Panc1 (cell line): ENCODE data around the gene RPL21. TPM values are rescaled to one million over a fixed set of nuclear protein-coding genes. Genes with fewer than 3 reads are reported as not detected.

Experiments used
- ATAC-seq: fragments of 200-7000 bp; cut with Tn5 transposase; 2 replicates; pipeline ENCODE4 v1.9.1; 2020; ENCODE audit warnings: mild to moderate bottlenecking, moderate library complexity
- BruUV-seq: library from RNA; stranded (reverse); fragments of 400-500 nt; replicated peaks from 2 replicates; lab custom pipeline; 2021; lab: Mats Ljungman, UMichigan
- CTCF ChIA-PET: fragments of 300-600 bp; sonication (Branson Sonifier 250); formaldehyde crosslinking; loops from one replicate; lab custom pipeline; 2022; ENCODE audit warnings: antibody characterized with exemption; lab: Charles Lee
- POLR2A ChIA-PET: fragments of 300-600 bp; sonication (Branson Sonifier 250); formaldehyde crosslinking; loops from one replicate; lab custom pipeline; 2022; ENCODE audit warnings: antibody characterized with exemption; lab: Charles Lee
- DNase-seq: peaks from one replicate; pipeline ENCODE4 v3.0.0-alpha.2; 2010; ENCODE audit warnings: low read depth, low spot score
- H3K27ac ChIP-seq: 2 replicates; pipeline ENCODE4 v1.5.1; 2011; ENCODE audit warnings: mild to moderate bottlenecking, low read length, inconsistent platforms
- H3K27me3 ChIP-seq: fragments of 200-500 bp; sonication (Bioruptor generic); 2 replicates; pipeline ENCODE4 v1.6.0; 2014; ENCODE audit warnings: low read length, inconsistent platforms; ENCODE audit not compliant: control insufficient read depth, insufficient read depth
- H3K36me3 ChIP-seq: fragments of 200-500 bp; sonication (Bioruptor generic); 2 replicates; pipeline ENCODE4 v1.5.1; 2014; ENCODE audit warnings: inconsistent platforms, mild to moderate bottlenecking, low read length, moderate library complexity; ENCODE audit not compliant: control insufficient read depth, insufficient read depth
- H3K4me1 ChIP-seq: 2 replicates; pipeline ENCODE4 v1.5.1; 2011; ENCODE audit warnings: inconsistent platforms, mild to moderate bottlenecking, low read length, moderate library complexity; ENCODE audit not compliant: control insufficient read depth, insufficient read depth
- H3K4me3 ChIP-seq, 2 experiments: 2 replicates each; pipeline ENCODE4 v1.5.1; 2011 to 2012; ENCODE audit warnings: low read depth in 2 of 2, low read length in 2 of 2, mild to moderate bottlenecking in 2 of 2, inconsistent platforms in 1 of 2, moderate library complexity in 1 of 2
- H3K9me3 ChIP-seq: fragments of 200-500 bp; sonication (Bioruptor generic); 2 replicates; pipeline ENCODE4 v1.5.1; 2014; ENCODE audit warnings: low read depth, mild to moderate bottlenecking, inconsistent platforms, low read length, moderate library complexity; ENCODE audit not compliant: control insufficient read depth, insufficient read depth
- POLR2AphosphoS5 ChIP-seq: IDR thresholded peaks from 2 replicates; pipeline ENCODE4 v1.6.1; 2012; ENCODE audit warnings: mild to moderate bottlenecking, low read depth, low read length, moderate library complexity
- REST ChIP-seq, 2 experiments: IDR thresholded peaks; 2 replicates each; pipeline ENCODE4 v1.6.1; 2011 to 2012; ENCODE audit warnings: low read depth in 2 of 2, control low read depth in 1 of 2, low read length in 1 of 2, mild to moderate bottlenecking in 1 of 2, moderate library complexity in 1 of 2; ENCODE audit not compliant: insufficient read depth in 1 of 2
- SIN3A ChIP-seq: IDR thresholded peaks from 2 replicates; pipeline ENCODE4 v1.6.1; 2012; ENCODE audit warnings: low read depth, mild to moderate bottlenecking, low read length, moderate library complexity, borderline replicate concordance; ENCODE audit not compliant: insufficient read depth
- TCF7L2 ChIP-seq: IDR thresholded peaks from 2 replicates; pipeline ENCODE4 v1.6.1; 2011; ENCODE audit warnings: mild to moderate bottlenecking, low read depth, low read length, inconsistent platforms
- in situ Hi-C: cut with HindIII; loops from 2 replicates; pipeline ENCODE4 v1.10.0; 2016; ENCODE audit warnings: low sequenced_read_pairs, low pct_unique_long_range_greater_than_20kb
- intact Hi-C: fragments of 100-400 bp; cut with micrococcal nuclease; formaldehyde crosslinking; loops from one replicate; pipeline ENCODE4 v1.10.0; 2022; ENCODE audit not compliant: unreplicated experiment
- total RNA-seq: library from RNA; stranded (reverse); gene quantifications from one replicate; pipeline ENCODE4 v1.2.1, GENCODE V29; 2021; ENCODE audit not compliant: unreplicated experiment
- TF ChIP-seq, protein P1 (sequence below): fragments of 450-650 bp; IDR thresholded peaks from 2 replicates; pipeline ENCODE4 v1.5.1; 2017; ENCODE audit warnings: mild to moderate bottlenecking

RPL21 gene
- total RNA-seq, 1 experiment from 2014 or later, result 702 TPM

DNA sequence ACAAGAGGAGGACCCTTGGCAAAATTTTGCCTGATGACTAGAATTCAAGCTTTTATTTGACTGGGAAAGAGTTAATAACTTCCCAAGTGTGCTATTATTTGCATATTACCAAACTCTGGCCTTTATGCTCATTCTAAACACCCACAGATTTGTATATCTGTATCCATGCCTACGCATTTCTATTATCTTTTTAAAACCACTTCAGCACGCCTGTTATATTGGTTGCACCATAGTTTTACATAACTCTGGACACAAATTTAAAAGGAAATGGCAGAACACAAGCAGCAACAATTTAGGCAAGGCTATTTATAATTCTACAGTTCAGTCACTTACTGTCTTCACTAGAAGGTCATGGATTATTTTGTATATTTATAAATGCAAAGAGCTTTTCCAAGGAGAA is 15.6 kb downstream of the RPL21 start:
- ChIA-PET POLR2A (no interaction called here), CTCF (no interaction called here)
- H3K4me3 ChIP-seq, result no peak overlapping the region
- H3K27ac ChIP-seq, result no peak overlapping the region
- H3K27me3 ChIP-seq, result no peaks in the 10 kb centered on the region
- no peaks in the 10 kb centered on the region for H3K9me3 ChIP-seq
- intact Hi-C loops (no loop called here), in situ Hi-C loops (no loop called here)
- TF ChIP-seq POLR2AphosphoS5 (no peak), SIN3A (no peak), REST (IDR thresholded peaks at IDR 0.05; ENCODE audit: insufficient read depth in 1 of 2, low read depth in 2 of 2, low read length in 1 of 2) (no peak), TCF7L2 (no peak)
- TF ChIP-seq, protein P1, sequence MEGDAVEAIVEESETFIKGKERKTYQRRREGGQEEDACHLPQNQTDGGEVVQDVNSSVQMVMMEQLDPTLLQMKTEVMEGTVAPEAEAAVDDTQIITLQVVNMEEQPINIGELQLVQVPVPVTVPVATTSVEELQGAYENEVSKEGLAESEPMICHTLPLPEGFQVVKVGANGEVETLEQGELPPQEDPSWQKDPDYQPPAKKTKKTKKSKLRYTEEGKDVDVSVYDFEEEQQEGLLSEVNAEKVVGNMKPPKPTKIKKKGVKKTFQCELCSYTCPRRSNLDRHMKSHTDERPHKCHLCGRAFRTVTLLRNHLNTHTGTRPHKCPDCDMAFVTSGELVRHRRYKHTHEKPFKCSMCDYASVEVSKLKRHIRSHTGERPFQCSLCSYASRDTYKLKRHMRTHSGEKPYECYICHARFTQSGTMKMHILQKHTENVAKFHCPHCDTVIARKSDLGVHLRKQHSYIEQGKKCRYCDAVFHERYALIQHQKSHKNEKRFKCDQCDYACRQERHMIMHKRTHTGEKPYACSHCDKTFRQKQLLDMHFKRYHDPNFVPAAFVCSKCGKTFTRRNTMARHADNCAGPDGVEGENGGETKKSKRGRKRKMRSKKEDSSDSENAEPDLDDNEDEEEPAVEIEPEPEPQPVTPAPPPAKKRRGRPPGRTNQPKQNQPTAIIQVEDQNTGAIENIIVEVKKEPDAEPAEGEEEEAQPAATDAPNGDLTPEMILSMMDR, result no peak
- no peaks in the 10 kb centered on the region for H3K36me3 ChIP-seq
- H3K4me1 ChIP-seq, result peaks cover 19% of the 10 kb centered on the region
- no peak for DNase-seq
- ATAC-seq, result no peak
- no TSS peak for BruUV-seq

DNA sequence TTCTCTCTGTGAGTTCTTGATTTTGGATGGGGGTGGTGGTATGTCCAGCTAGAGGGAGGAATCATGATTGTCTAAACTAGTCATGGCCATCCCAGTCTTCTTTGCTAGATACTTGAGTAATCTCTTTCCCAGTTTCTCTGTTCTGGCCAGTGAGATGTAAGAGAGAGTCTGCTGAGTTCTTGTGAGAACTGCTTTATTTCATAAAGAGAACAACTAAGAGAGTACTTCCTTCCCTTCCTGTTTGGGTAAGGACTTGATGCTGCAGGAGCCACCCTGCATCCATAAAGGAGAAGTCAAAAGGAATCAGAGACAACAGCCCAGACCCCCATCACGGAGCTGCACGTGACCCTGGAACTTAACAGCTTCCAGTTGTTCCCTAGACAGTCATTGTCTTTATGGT is 16.2 kb downstream of the RPL21 start:
- Histone ChIP-seq H3K4me1 (peaks cover 15% of the 10 kb centered on the region), H3K27me3 (no peaks in the 10 kb centered on the region), H3K9me3 (no peaks in the 10 kb centered on the region), H3K36me3 (no peaks in the 10 kb centered on the region), H3K4me3 (no peak overlapping the region), H3K27ac (no peak overlapping the region)
- CTCF ChIA-PET, result no interaction called here
- POLR2A ChIA-PET, result no interaction called here
- DNase-seq (no peak), ATAC-seq (no peak)
- TF ChIP-seq POLR2AphosphoS5 (no peak), SIN3A (no peak), REST (IDR thresholded peaks at IDR 0.05; ENCODE audit: insufficient read depth in 1 of 2, low read depth in 2 of 2, low read length in 1 of 2) (no peak), TCF7L2 (no peak)
- TF ChIP-seq, protein P1, result no peak
- BruUV-seq, result no TSS peak
- intact Hi-C loops (no loop called here), in situ Hi-C loops (no loop called here)
